Measurements from ENCODE around the gene STAG3. TPM values are rescaled to one million over a fixed set of nuclear protein-coding genes. Genes with fewer than 3 reads are reported as not detected.

The STAG3 gene
- total and polyA plus RNA-seq, 9 of the 15 experiments (the other 6 are each of a cell fraction or from before 2014, with no cell fraction given) = 0.54 to 2.5 (median 1.7) TPM

- no peak for TF ChIP-seq YY1 (IDR thresholded peaks at IDR 0.05; ENCODE audit: borderline replicate concordance in 1 of 3, control insufficient read depth in 1 of 3, extremely low read depth in 1 of 3, insufficient read depth in 3 of 3, insufficient read length in 1 of 3, insufficient replicate concordance in 2 of 3, low read depth in 1 of 3, low read length in 2 of 3)
- peak; percentile 55 for TF ChIP-seq CBFA2T2 (conservative IDR thresholded peaks at IDR 0.05)
- no peak for TF ChIP-seq SRSF7 (optimal IDR thresholded peaks at IDR 0.05; ENCODE audit: low read depth, low read length)
- 0 out of 2 replicates have a peak, but pooled peaks have one; percentile 19 for TF ChIP-seq ZNF263 (CRISPR knock-in tag; IDR thresholded peaks at IDR 0.05; ENCODE audit: borderline replicate concordance)
- TF ChIP-seq E2F1 (CRISPR knock-in tag; IDR thresholded peaks at IDR 0.05) = no peak
- TF ChIP-seq ZNF655 (CRISPR knock-in tag; IDR thresholded peaks at IDR 0.05) = no peak
- no peak for TF ChIP-seq MIER1 (IDR thresholded peaks at IDR 0.05; ENCODE audit: low read depth)
- 0 out of 2 replicates have a peak, but pooled peaks have one; percentile 28 for TF ChIP-seq STAT5A (IDR thresholded peaks at IDR 0.05; ENCODE audit: borderline replicate concordance, low read length)
- 0 out of 2 replicates have a peak, but pooled peaks have one; percentile 26 for TF ChIP-seq HBP1 (CRISPR knock-in tag; IDR thresholded peaks at IDR 0.05)
- TF ChIP-seq SIN3B (IDR thresholded peaks at IDR 0.05; ENCODE audit: low read depth) = no peak
- peak in 1 of 2 experiments; percentile 57; a peak in 2 of 4 replicates for TF ChIP-seq RCOR1 (IDR thresholded peaks at IDR 0.05; ENCODE audit: borderline replicate concordance in 1 of 2, low read depth in 2 of 2, low read length in 2 of 2)
- TF ChIP-seq, protein P1, sequence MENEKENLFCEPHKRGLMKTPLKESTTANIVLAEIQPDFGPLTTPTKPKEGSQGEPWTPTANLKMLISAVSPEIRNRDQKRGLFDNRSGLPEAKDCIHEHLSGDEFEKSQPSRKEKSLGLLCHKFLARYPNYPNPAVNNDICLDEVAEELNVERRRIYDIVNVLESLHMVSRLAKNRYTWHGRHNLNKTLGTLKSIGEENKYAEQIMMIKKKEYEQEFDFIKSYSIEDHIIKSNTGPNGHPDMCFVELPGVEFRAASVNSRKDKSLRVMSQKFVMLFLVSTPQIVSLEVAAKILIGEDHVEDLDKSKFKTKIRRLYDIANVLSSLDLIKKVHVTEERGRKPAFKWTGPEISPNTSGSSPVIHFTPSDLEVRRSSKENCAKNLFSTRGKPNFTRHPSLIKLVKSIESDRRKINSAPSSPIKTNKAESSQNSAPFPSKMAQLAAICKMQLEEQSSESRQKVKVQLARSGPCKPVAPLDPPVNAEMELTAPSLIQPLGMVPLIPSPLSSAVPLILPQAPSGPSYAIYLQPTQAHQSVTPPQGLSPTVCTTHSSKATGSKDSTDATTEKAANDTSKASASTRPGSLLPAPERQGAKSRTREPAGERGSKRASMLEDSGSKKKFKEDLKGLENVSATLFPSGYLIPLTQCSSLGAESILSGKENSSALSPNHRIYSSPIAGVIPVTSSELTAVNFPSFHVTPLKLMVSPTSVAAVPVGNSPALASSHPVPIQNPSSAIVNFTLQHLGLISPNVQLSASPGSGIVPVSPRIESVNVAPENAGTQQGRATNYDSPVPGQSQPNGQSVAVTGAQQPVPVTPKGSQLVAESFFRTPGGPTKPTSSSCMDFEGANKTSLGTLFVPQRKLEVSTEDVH (IDR thresholded peaks at IDR 0.05; ENCODE audit: low read depth, partially characterized antibody) = peak; percentile 12
- TF ChIP-seq ATF3 (IDR thresholded peaks at IDR 0.05) = peak; percentile 97
- TF ChIP-seq ATF3 (CRISPR knock-in tag; conservative IDR thresholded peaks at IDR 0.05) = no peak
- TF ChIP-seq HMGN3 (IDR thresholded peaks at IDR 0.05; ENCODE audit: borderline replicate concordance, extremely low read depth, insufficient read length, low read depth, low read length) = peak; percentile 81
- TF ChIP-seq BRD4 (IDR thresholded peaks at IDR 0.05) = no peak
- peak; percentile 30 for TF ChIP-seq RBM39 (optimal IDR thresholded peaks at IDR 0.05; ENCODE audit: low read depth, low read length)
- peak; percentile 37; the same call in 1 of the 2 replicates for TF ChIP-seq HCFC1 (IDR thresholded peaks at IDR 0.05; ENCODE audit: low read depth, low read length)
Observed at GRCh38 chr7:100157334-100158228, 20.1 kb upstream of the STAG3 start (continued).

Data from K562 (cell line).